SW 1271 (cell line): ENCODE results near the gene JAK3.
"Not testable (repeated sequence)": the region's sequence is repeated elsewhere in the genome, so short reads cannot be mapped to it uniquely, and the experiment has no call there.

Source experiments
- DNase-seq, 2 experiments: peaks; one replicate each; lab custom pipeline; 2025; lab: John Stamatoyannopoulos, UW

JAK3 gene

GRCh38 chr19:17777840-17778239, 69.9 kb downstream of the JAK3 start:
- not testable (repeated sequence) for DNase-seq

GRCh38 chr19:17775991-17776803, 71.6 kb downstream of the JAK3 start:
- no peak for DNase-seq

- DNase-seq = no peak
Observed at GRCh38 chr19:17775245-17775927, 72.4 kb downstream of the JAK3 start.
